Prostate gland (tissue), 2 donors: ENCODE measurements around the gene MAP2K7.

Source experiments
- CTCF ChIP-seq, 4 experiments: fragments of 200-600 bp in 2 of 4; fragments of 450-650 bp in 2 of 4; sonication (generic) in 2 of 4; IDR thresholded peaks; 1 replicate in 3 of 4; 2 replicates in 1 of 4; pipeline ENCODE4 v1.5.1; 2016 to 2019; ENCODE audit warnings: antibody characterized with exemption in 4 of 4, mild to moderate bottlenecking in 2 of 4, moderate library complexity in 2 of 4
- POLR2A ChIP-seq: fragments of 450-650 bp; IDR thresholded peaks from one replicate; pipeline ENCODE4 v1.6.1; 2016; ENCODE audit warnings: antibody characterized with exemption, mild to moderate bottlenecking

- TF ChIP-seq CTCF (IDR thresholded peaks at IDR 0.05) (no peak), POLR2A (no peak)
Measured at GRCh38 chr19:7864690-7865074, 39.0 kb upstream of the MAP2K7 start.
